ENCODE data around the gene ULK4. TPM values are rescaled to one million over a fixed set of nuclear protein-coding genes. Genes with fewer than 3 reads are reported as not detected.
"Not testable (repeated sequence)": the region's sequence is repeated elsewhere in the genome, so short reads cannot be mapped to it uniquely, and the experiment has no call there.

ULK4 gene
- polyA plus RNA-seq, 4 donors = 1.1 to 2.8 (median 1.8) TPM

- Histone ChIP-seq H3K4me3 (ENCODE audit: low read depth in 1 of 3, low read length in 3 of 3) (no peak overlapping the region), H3K4me1 (ENCODE audit: control insufficient read depth in 3 of 3, insufficient read depth in 2 of 3, low read depth in 1 of 3, low read length in 2 of 3) (no peaks in the 10 kb centered on the region), H3K27me3 (ENCODE audit: control insufficient read depth in 3 of 3, insufficient read depth in 3 of 3, low read length in 3 of 3) (no peaks in the 10 kb centered on the region), H3K27ac (ENCODE audit: low read depth in 1 of 3, low read length in 2 of 3) (no peak overlapping the region), H3K9me3 (ENCODE audit: control insufficient read depth in 2 of 2, insufficient read depth in 1 of 2, low read depth in 1 of 2, low read length in 1 of 2) (peaks cover 0 to 16% of the 10 kb centered on the region in 2 donors), H3K36me3 (ENCODE audit: control insufficient read depth in 3 of 3, insufficient read depth in 2 of 3, low read depth in 1 of 3, low read length in 3 of 3) (no peaks in the 10 kb centered on the region)
- DNase-seq (no peak), FAIRE-seq (no peak)
- WGBS, 3 donors = 93 to 98% (median 96%) methylated on average over 1 of the region's 1 CpG
Measured at GRCh38 chr3:41469083-41469482, 492.8 kb downstream of the ULK4 start.

- Histone ChIP-seq H3K4me1 (ENCODE audit: control insufficient read depth in 3 of 3, insufficient read depth in 2 of 3, low read depth in 1 of 3, low read length in 2 of 3) (no peaks in the 10 kb centered on the region), H3K27ac (ENCODE audit: low read depth in 1 of 3, low read length in 2 of 3) (no peak overlapping the region), H3K9me3 (ENCODE audit: control insufficient read depth in 2 of 2, insufficient read depth in 1 of 2, low read depth in 1 of 2, low read length in 1 of 2) (peaks cover 0 to 10% of the 10 kb centered on the region in 2 donors), H3K36me3 (ENCODE audit: control insufficient read depth in 3 of 3, insufficient read depth in 2 of 3, low read depth in 1 of 3, low read length in 3 of 3) (no peaks in the 10 kb centered on the region), H3K27me3 (ENCODE audit: control insufficient read depth in 3 of 3, insufficient read depth in 3 of 3, low read length in 3 of 3) (no peaks in the 10 kb centered on the region), H3K4me3 (ENCODE audit: low read depth in 1 of 3, low read length in 3 of 3) (no peak overlapping the region)
- WGBS, 3 donors = 61 to 80% (median 65%) methylated on average over 1 of the region's 1 CpG
- DNase-seq (no peak), FAIRE-seq (no peak)
Measured at GRCh38 chr3:41467481-41467880, 494.4 kb downstream of the ULK4 start.

DNA sequence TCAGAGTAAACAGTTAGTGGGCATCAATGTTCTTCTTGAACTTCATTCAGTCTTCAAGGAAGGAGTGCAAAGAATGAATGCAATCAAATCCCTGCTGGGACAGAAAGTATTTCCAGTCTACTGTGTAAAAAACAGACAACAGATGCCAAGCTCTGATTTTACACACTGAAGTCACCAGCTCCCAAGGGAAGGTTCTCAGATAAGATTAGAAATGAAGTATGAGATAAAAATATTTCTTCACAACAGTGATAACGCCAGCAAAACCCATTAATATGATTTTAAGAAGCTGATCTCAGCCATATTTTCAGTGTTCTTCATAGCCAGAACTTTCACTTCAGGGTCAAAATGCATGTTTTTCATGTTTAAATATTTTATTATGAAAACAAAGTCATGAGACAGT is 497.0 kb downstream of the ULK4 start:
- FAIRE-seq (no peak), DNase-seq (no peak)
- Histone ChIP-seq H3K36me3 (ENCODE audit: control insufficient read depth in 3 of 3, insufficient read depth in 2 of 3, low read depth in 1 of 3, low read length in 3 of 3) (no peaks in the 10 kb centered on the region), H3K27ac (ENCODE audit: low read depth in 1 of 3, low read length in 2 of 3) (no peak overlapping the region), H3K27me3 (ENCODE audit: control insufficient read depth in 3 of 3, insufficient read depth in 3 of 3, low read length in 3 of 3) (no peaks in the 10 kb centered on the region), H3K4me1 (ENCODE audit: control insufficient read depth in 3 of 3, insufficient read depth in 2 of 3, low read depth in 1 of 3, low read length in 2 of 3) (no peaks in the 10 kb centered on the region), H3K4me3 (ENCODE audit: low read depth in 1 of 3, low read length in 3 of 3) (no peak overlapping the region), H3K9me3 (ENCODE audit: control insufficient read depth in 2 of 2, insufficient read depth in 1 of 2, low read depth in 1 of 2, low read length in 1 of 2) (peaks cover 0 to 6% of the 10 kb centered on the region in 2 donors)
- WGBS, 3 donors = 32 to 68% (median 56%) methylated on average over 1 of the region's 1 CpG

DNA sequence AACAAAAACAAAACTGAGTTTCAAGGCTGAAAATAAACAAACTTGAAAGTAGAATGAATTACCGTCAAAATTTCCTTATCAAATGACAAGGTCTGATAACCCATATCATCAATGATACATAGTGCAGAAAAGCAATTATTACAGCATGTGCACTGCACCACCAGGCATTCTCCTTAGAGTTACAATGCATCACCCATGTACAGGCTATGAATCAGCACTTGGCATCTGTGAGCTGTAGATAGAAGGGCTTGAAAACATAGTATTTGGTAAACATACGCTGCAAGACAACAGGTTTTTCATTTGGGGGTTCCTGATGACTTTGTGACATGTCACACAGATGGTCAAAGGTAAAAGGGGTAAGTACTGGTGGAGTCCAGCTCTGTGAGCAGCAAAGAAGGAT is 497.5 kb downstream of the ULK4 start:
- FAIRE-seq (no peak), DNase-seq (no peak)
- Histone ChIP-seq H3K27ac (ENCODE audit: low read depth in 1 of 3, low read length in 2 of 3) (no peak overlapping the region), H3K27me3 (ENCODE audit: control insufficient read depth in 3 of 3, insufficient read depth in 3 of 3, low read length in 3 of 3) (no peaks in the 10 kb centered on the region), H3K9me3 (ENCODE audit: control insufficient read depth in 2 of 2, insufficient read depth in 1 of 2, low read depth in 1 of 2, low read length in 1 of 2) (peaks cover 0 to 6% of the 10 kb centered on the region in 2 donors), H3K4me1 (ENCODE audit: control insufficient read depth in 3 of 3, insufficient read depth in 2 of 3, low read depth in 1 of 3, low read length in 2 of 3) (no peaks in the 10 kb centered on the region), H3K4me3 (ENCODE audit: low read depth in 1 of 3, low read length in 3 of 3) (no peak overlapping the region), H3K36me3 (ENCODE audit: control insufficient read depth in 3 of 3, insufficient read depth in 2 of 3, low read depth in 1 of 3, low read length in 3 of 3) (no peaks in the 10 kb centered on the region)
- WGBS, 3 donors = 52 to 74% (median 54%) methylated on average over 2 of the region's 2 CpGs

DNA sequence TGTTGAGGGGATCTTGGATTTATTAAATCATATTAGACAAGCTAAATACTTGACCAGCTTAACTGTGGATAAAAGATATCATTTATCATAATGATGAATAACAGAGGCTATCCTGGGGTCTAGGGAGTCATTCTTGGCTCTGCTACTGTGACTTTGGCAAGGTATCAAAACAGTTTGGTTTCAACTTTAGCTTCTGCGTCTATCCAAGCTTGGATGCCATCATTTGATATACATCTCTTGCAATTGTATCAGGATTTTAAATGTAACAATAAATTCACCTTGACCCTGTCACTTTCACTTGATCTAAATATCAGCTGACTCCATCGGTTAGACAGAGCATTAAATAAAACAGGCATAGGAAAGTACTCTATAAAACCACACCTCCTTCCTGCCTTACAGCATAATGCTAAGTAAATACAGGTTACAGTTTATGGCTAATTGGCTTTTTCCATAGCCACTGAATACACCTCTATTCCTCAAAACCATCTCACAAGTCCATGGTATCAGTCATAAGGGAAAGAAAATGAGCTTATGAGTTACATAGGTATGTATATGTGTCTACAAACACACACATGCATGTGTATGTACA is 499.7 kb downstream of the ULK4 start:
- H3K9me3 ChIP-seq (ENCODE audit: control insufficient read depth in 2 of 2, insufficient read depth in 1 of 2, low read depth in 1 of 2, low read length in 1 of 2) = no peaks in the 10 kb centered on the region
- H3K4me1 ChIP-seq (ENCODE audit: control insufficient read depth in 3 of 3, insufficient read depth in 2 of 3, low read depth in 1 of 3, low read length in 2 of 3) = no peaks in the 10 kb centered on the region
- 20 to 39% (median 38%) methylated on average over 2 of the region's 2 CpGs for WGBS, 3 donors
- H3K27me3 ChIP-seq (ENCODE audit: control insufficient read depth in 3 of 3, insufficient read depth in 3 of 3, low read length in 3 of 3) = no peaks in the 10 kb centered on the region
- FAIRE-seq (no peak), DNase-seq (peak; percentile 11 to 35)
- no peak overlapping the region for H3K27ac ChIP-seq (ENCODE audit: low read depth in 1 of 3, low read length in 2 of 3)
- H3K4me3 ChIP-seq (ENCODE audit: low read depth in 1 of 3, low read length in 3 of 3) = no peak overlapping the region
- H3K36me3 ChIP-seq (ENCODE audit: control insufficient read depth in 3 of 3, insufficient read depth in 2 of 3, low read depth in 1 of 3, low read length in 3 of 3) = peaks cover 0 to 2% (median 0%) of the 10 kb centered on the region in 3 donors

DNA sequence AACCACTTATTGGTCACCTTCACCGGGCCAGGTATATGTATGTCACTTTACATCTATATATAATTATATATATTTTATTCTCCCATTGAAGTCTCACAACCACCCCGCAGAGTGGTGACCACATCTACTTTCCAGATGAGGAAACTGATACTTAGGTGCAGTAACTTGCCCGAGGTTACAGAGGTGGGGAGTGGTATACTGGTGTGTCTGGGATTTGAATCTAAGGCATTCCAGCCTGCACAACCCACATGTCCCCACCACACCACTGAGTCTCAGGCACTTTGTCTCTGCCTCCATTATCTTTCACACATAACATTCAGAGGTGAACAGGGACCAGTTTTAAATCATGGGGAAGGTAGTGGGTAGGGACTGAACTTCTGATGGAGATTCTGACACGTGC is 501.2 kb downstream of the ULK4 start:
- H3K27me3 ChIP-seq (ENCODE audit: control insufficient read depth in 3 of 3, insufficient read depth in 3 of 3, low read length in 3 of 3) = no peaks in the 10 kb centered on the region
- H3K4me1 ChIP-seq (ENCODE audit: control insufficient read depth in 3 of 3, insufficient read depth in 2 of 3, low read depth in 1 of 3, low read length in 2 of 3) = no peaks in the 10 kb centered on the region
- DNase-seq (no peak), FAIRE-seq (no peak)
- peaks cover 0 to 2% (median 0%) of the 10 kb centered on the region in 3 donors for H3K36me3 ChIP-seq (ENCODE audit: control insufficient read depth in 3 of 3, insufficient read depth in 2 of 3, low read depth in 1 of 3, low read length in 3 of 3)
- H3K27ac ChIP-seq (ENCODE audit: low read depth in 1 of 3, low read length in 2 of 3) = no peak overlapping the region
- H3K4me3 ChIP-seq (ENCODE audit: low read depth in 1 of 3, low read length in 3 of 3) = no peak overlapping the region
- no peaks in the 10 kb centered on the region for H3K9me3 ChIP-seq (ENCODE audit: control insufficient read depth in 2 of 2, insufficient read depth in 1 of 2, low read depth in 1 of 2, low read length in 1 of 2)
- WGBS, 3 donors = 91 to 100% (median 92%) methylated on average over 4 of the region's 4 CpGs

GRCh38 chr3:41457176-41457575 is 504.7 kb downstream of the ULK4 start:
- DNase-seq = no peak

GRCh38 chr3:41456162-41456561 is 505.7 kb downstream of the ULK4 start:
- Histone ChIP-seq H3K27me3 (ENCODE audit: control insufficient read depth in 3 of 3, insufficient read depth in 3 of 3, low read length in 3 of 3) (no peaks in the 10 kb centered on the region), H3K4me1 (ENCODE audit: control insufficient read depth in 3 of 3, insufficient read depth in 2 of 3, low read depth in 1 of 3, low read length in 2 of 3) (no peaks in the 10 kb centered on the region), H3K9me3 (ENCODE audit: control insufficient read depth in 2 of 2, insufficient read depth in 1 of 2, low read depth in 1 of 2, low read length in 1 of 2) (no peaks in the 10 kb centered on the region), H3K36me3 (ENCODE audit: control insufficient read depth in 3 of 3, insufficient read depth in 2 of 3, low read depth in 1 of 3, low read length in 3 of 3) (peaks cover 0 to 2% (median 0%) of the 10 kb centered on the region in 3 donors), H3K4me3 (ENCODE audit: low read depth in 1 of 3, low read length in 3 of 3) (no peak overlapping the region), H3K27ac (ENCODE audit: low read depth in 1 of 3, low read length in 2 of 3) (no peak overlapping the region)
- FAIRE-seq (no peak), DNase-seq (no peak)
- 95 to 96% (median 96%) methylated on average over 2 of the region's 2 CpGs for WGBS, 3 donors

More at GRCh38 chr3:41457176-41457575, 504.7 kb downstream of the ULK4 start:
- 70 to 88% (median 85%) methylated on average over 4 of the region's 4 CpGs for WGBS, 3 donors
- Histone ChIP-seq H3K27me3 (ENCODE audit: control insufficient read depth in 3 of 3, insufficient read depth in 3 of 3, low read length in 3 of 3) (no peaks in the 10 kb centered on the region), H3K4me3 (ENCODE audit: low read depth in 1 of 3, low read length in 3 of 3) (no peak overlapping the region), H3K4me1 (ENCODE audit: control insufficient read depth in 3 of 3, insufficient read depth in 2 of 3, low read depth in 1 of 3, low read length in 2 of 3) (no peaks in the 10 kb centered on the region), H3K27ac (ENCODE audit: low read depth in 1 of 3, low read length in 2 of 3) (no peak overlapping the region), H3K36me3 (ENCODE audit: control insufficient read depth in 3 of 3, insufficient read depth in 2 of 3, low read depth in 1 of 3, low read length in 3 of 3) (peaks cover 0 to 2% (median 0%) of the 10 kb centered on the region in 3 donors), H3K9me3 (ENCODE audit: control insufficient read depth in 2 of 2, insufficient read depth in 1 of 2, low read depth in 1 of 2, low read length in 1 of 2) (no peaks in the 10 kb centered on the region)
- no peak for FAIRE-seq

GRCh38 chr3:41453618-41454017 is 508.3 kb downstream of the ULK4 start:
- 97 to 100% (median 98%) methylated on average over 1 of the region's 1 CpG for WGBS, 3 donors
- H3K27ac ChIP-seq (ENCODE audit: low read depth in 1 of 3, low read length in 2 of 3); H3K4me1 ChIP-seq (ENCODE audit: control insufficient read depth in 3 of 3, insufficient read depth in 2 of 3, low read depth in 1 of 3, low read length in 2 of 3); H3K4me3 ChIP-seq (ENCODE audit: low read depth in 1 of 3, low read length in 3 of 3); H3K36me3 ChIP-seq (ENCODE audit: control insufficient read depth in 3 of 3, insufficient read depth in 2 of 3, low read depth in 1 of 3, low read length in 3 of 3); FAIRE-seq; H3K9me3 ChIP-seq (ENCODE audit: control insufficient read depth in 2 of 2, insufficient read depth in 1 of 2, low read depth in 1 of 2, low read length in 1 of 2); DNase-seq; H3K27me3 ChIP-seq (ENCODE audit: control insufficient read depth in 3 of 3, insufficient read depth in 3 of 3, low read length in 3 of 3): not testable (repeated sequence)
